ENCODE data around the gene CALN1.

GRCh38 chr7:71961283-71961682, 450.9 kb downstream of the CALN1 start:
- TF ChIP-seq EP300 (IDR thresholded peaks at IDR 0.05): no peak
- TF ChIP-seq CTCF (IDR thresholded peaks at IDR 0.05): no peak
- no peak for TF ChIP-seq POLR2AphosphoS5 (IDR thresholded peaks at IDR 0.05)
- TF ChIP-seq POLR2A (IDR thresholded peaks at IDR 0.05): no peak

Measured in gastroesophageal sphincter (tissue), 3 donors.